ENCODE measurements around the gene GRM8.

Gene GRM8

DNA sequence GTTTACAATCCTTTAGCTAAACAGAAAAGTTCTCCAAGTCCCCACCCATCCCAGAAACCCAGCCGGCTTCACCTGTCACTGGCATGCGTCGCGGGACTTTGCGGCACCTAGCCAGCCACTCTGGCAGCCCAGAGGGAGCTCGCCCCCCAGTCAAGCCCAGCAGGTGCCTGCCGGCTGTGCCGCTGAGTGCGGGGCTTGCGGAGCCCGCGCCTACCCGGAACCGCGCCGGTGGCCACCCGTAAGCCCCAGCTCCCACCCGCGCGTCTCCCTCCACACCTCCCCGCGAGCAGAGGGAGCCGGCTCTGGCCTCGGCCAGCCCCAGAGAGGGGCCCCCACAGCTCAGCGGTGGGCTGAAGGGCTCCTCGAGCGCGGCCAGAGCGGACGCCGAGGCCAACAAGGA, 446.1 kb downstream of the GRM8 start:
- no peak for DNase-seq (ENCODE audit: low read depth)

DNA sequence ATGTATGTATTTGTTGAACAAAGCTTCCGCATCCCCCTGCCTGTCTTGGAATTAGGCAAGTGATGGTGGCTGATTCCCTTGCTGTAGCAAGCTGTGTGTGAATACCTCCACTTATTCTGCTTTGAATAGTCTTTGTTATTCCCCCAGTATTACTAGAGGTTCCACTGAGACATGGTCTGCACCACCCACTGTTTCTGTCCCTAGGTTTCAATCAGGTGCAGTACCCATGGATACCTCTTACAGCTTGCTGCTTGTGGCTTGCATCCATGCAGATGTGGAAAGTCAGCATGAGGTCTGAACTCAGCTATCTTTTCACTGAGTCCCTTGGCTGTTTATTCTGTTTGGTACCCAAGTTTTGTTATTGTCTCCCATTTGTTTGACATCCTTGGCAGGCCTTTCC, 447.4 kb downstream of the GRM8 start:
- no peak for DNase-seq (ENCODE audit: low read depth)

DNA sequence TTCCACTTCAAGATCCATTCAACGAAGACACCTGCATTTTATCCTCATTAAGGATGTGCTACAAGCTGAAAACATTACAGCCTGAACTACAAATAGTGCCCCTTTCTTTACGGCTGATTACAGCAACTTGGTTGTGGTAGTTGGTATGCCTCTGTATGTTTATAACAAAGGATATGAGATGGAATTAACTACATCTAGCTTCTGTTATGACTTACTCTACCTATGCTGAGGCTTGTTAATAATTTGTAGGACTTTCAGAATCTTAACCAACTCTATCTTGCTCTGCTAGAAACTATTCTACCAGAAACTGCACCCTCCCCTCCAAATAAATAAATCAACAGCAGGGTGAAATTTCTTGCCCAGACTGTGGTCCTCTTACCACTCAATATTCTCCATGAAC, 448.1 kb downstream of the GRM8 start:
- no peak for DNase-seq (ENCODE audit: low read depth)

DNA sequence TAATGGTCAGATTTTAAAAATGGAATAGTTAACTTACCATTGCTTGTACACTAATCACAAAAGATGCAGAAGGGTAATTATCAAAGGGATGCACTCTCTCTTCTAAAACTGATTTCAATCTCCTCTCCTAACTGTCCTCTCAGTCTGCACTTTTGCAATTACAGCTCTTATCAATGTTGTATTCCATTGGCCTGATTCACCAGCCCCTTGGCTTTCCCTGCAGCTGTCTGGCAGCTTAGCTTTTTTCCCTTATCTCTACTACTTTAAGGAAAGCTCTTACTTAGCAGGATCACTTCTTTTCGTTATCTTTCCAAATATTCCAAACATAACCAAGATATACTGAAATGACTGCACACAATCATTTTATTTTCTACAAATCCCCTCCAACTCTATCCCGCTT, 448.8 kb downstream of the GRM8 start:
- no peak for DNase-seq (ENCODE audit: low read depth)

DNA sequence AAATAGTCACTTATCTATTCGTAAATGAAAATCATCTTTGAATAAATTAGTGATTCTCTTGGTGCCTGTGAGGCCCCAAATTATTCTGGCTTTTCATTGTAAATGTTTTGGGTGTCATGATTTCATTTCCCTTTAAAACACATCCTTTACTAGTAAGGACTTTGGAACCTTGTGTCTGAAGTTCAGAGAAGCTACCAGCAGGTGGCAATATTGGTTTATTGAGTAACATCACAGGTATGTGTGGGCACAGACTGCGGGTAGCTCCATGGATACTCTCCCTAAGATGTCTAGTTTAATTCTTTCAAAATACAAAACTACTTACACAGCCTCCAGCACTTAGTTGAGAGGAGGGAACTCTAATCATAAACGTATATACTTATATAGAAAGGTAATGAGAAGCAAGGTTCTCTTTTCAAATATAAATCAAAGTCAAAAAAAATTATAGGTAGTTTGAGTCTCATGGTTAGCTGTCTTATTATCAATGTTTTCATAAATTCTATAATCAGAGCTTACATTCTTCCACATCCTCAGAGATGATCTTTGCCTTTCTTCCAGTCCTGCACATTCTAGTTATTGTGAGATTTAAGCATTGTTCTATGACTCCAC, 449.6 kb downstream of the GRM8 start:
- DNase-seq (ENCODE audit: low read depth) = peak; percentile 16

DNA sequence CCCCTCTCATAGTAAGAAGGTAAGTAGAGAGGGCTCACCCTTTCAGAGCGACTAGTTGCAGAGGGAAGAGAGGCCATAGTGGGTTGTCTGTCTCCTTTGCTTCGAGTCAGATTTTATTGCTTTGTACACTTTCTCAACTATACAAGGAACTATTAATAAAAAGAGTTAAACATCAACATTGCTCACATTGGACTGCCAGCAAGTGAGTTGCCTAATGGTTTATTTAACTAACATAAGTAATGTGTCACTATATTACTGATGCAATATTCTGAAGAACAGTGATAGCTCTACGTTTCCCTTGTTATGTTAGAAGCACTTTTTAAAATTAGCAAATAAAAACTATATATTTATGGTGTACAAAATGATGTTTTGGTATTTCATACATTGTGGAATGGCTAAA, 451.0 kb downstream of the GRM8 start:
- DNase-seq (ENCODE audit: low read depth) = no peak

DNA sequence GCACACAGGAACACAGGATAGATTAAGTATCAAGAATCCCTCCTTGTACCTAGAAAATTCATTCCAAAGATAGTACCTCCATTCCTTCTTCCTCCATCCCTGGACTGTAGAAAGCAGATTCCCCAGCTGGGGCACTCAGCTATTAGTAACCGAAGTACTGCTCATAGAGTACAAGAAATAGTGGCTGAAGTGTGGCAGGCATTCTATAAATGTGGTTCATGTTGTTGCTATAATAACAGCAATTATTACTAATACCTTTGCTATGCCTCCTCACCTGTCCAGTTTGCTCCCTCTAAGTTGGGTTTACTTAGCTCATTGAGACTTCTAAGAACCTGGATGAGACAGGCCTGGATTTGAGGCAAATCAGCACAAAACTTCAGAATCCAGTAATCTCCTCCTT, 453.2 kb downstream of the GRM8 start:
- DNase-seq (ENCODE audit: low read depth) = no peak

DNA sequence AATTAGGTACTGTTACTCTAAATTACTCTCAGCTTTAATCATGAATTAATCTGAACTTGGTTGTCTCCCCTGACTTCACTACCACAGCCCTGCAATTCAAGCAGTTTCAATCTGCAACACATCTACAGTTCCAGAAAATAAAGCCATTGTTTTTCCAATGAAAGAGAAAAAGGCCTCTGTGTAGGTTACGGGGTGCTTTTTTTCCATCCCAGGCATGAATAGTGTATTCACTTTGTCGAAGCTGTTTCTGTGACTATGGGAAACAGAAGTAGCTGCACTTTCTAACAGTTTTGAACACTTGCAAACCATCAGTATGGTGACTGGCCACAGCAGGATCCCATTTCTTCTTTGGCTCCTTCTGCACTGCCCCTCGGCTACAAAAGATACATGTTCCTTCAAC, 460.2 kb downstream of the GRM8 start:
- DNase-seq (ENCODE audit: low read depth) = no peak

DNA sequence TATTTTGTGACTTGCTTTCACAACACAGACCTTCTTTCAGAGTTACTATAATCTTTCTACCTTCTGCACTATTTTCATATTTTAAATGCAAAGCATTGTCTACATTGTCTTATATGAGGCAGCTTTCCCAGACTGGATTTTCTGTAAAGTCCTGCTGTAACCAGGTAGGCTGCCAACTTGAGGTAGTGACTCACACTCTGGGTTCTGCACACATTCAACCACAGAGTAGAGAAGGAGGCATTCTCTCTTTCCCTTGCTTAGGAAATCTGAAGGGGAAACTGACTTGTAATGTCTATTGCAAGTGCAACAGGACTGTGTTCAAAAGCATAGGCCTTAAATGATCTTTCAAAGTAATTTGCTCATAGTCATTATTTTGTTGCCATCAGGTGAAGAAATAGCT, 461.4 kb downstream of the GRM8 start:
- no peak for DNase-seq (ENCODE audit: low read depth)

DNA sequence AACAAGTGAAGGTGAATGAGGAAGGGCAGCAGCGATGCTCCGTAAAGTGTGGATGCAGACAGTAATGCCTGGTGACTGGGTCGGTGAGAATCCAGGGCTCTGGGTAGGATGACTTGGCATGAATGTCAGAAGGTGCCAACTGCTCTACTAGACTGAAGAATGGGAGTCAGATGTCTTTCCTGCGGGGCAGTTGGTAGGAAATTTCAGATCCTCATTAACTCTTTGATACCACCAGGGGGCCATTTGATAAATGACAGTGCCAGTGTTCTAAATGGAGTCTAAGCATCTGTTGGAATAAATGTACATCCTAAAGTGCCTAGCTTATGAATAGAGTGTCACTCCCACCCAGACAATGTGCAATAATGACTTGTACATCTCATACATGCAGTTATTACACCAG, 462.0 kb downstream of the GRM8 start:
- no peak for DNase-seq (ENCODE audit: low read depth)

DNA sequence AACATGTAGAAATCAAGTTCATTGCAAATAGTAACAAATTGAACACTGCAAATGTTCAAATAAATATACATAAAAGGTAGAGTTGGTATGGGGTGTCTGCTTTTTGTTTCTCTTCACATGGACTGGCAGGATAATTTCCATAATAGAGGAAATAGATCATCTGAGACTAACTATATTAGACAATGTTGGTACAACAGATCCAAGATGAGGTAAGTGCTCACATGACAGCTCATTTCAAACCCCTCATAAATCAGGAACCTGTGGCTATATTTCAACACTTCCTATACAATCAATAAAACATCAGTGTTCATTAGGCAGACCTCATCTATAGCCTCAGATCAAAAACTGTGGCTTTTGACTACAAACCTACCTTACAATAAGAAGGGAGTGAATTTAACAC, 469.1 kb downstream of the GRM8 start:
- no peak for DNase-seq (ENCODE audit: low read depth)

DNA sequence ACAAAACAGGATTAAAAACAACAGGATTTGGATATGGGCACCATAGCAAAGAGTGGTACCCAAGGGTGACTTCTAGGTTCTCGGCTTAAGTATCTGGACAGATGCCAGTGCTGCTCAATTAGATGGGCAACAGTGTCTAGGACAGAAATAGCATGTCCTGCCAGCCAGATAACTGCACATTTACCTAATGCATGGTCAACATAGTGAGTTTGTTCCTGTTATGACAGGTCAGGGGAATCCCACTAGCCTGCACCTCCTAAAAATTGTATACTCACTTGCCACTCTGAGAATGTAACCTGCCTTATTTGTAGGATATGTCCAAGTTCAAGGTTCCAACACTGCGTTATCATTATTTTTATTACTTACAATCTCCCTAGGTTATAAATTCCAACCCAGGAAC, 471.7 kb downstream of the GRM8 start:
- DNase-seq (ENCODE audit: low read depth) = no peak

DNA sequence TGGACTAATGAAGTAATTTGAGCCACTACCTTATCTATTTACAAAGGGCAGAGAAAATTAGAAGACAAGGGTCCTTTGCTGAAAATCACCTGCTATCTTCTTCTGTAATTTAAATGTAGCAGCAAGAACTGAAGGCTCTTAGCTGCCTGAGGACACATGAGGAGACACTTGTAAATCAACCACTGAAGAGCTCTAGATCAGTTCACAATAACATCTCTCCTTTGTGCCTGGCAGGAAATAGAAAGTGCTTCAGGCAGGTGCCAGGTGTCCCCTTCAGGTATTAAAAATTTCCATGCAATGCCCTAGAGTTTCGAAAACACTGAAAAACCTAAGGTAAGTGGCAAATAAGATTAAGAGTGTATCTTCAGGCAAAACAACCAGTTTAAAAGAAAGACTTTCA, 474.6 kb downstream of the GRM8 start:
- no peak for DNase-seq (ENCODE audit: low read depth)

DNA sequence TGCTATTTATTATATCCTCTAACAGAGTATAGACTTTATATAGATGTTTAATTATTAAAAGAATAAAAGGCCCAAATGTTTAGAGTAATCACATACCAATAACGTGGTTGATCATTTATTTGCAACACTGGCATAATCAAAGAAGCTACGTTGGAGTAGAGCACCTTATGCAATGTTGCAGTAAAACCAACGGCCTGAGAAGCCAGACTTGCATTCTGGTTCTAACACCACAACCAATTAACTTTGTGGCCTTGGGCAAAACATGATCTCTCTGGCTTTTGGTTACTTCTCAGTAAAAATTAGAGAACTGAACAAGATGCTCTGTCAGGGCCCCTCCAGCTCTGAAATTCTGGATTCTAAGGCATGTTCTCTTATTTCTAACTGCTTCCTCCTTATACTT, 476.2 kb downstream of the GRM8 start:
- no peak for DNase-seq (ENCODE audit: low read depth)

DNA sequence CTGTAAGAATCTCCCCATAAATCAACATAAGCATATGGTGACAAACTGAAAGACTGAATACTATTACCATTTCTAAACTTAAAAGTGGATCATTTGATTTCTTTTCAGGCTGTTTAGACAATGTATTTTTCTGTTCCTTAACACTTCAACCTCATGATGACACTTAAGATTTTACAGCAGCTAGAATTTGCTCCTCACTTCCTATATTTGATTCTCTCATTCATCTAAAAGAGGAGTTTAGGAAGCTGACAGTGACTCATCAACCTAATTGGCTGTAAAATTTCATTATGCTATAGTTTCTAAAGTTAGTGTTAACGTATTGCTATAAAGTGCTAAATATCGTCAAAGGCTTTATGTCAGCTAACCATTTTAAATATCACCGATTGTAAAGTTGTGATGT, 478.7 kb downstream of the GRM8 start:
- no peak for DNase-seq (ENCODE audit: low read depth)

DNA sequence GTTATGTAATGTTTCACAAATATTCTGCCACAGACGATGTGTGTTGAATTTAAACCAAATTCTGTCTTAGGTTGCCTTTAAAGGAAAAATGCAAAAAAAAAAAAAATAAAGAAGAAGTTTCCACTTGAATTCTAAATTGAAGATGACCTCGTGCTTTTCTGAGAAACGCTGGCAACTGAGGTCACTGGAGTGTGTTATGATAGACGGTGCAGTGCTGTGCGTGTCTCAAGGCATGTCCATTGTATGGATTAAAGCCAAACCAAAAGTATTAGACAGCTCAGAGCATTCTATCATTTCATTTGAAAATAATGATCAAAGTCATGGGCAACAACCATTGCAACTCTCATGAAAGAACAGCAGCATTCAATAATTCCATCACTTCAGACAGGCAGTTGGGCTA, 483.9 kb downstream of the GRM8 start:
- DNase-seq (ENCODE audit: low read depth) = no peak

DNA sequence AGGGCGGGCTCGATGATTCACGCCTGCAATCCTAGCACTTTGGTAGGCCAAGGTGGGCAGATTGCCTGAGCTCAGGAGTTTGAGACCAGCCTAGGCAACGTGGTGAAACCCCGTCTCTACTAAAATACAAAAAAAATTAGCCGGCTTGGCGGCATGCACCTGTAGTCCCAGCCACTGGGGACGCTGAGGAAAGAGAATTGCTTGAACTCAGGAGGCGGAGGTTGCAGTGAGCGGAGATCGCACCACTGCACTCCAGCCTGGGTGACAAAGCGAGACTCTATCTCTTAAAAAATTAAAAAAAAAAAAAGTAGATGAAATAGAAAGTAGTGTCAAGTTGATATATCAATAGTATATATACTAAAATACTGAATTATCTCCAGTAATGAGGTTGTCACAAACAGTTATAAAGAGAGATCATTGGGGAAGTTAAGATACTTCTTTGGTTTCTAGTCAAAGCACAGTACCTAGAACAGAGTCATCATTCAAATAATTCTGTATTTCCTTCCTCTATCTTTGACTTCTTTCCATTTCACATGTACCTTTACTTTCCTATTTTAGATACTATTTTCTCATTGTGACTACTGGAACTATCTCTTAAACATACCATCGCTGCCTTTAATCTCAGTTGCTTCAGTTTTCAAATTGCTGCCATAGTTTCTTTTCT, 491.7 kb downstream of the GRM8 start:
- no peak for DNase-seq (ENCODE audit: low read depth)

DNA sequence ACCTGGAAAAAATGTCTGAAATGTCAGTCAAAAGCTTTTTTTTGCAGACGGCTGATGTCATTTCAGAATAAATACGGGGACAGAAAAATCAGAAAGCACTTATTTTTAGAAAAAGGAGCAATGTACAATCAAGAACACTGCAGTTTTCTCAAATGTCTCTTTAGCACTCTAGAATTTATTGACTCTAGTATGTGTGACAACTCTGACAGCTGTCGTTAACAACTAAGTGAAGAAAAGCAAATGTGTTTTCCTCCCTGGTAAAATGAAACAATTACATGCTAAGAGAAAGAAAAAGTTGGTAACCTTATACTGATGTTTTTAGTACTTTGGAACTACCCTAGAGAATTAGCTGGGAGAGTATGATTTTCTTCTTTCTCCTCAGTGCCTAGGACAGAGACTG, 497.4 kb downstream of the GRM8 start:
- DNase-seq (ENCODE audit: low read depth) = no peak

DNA sequence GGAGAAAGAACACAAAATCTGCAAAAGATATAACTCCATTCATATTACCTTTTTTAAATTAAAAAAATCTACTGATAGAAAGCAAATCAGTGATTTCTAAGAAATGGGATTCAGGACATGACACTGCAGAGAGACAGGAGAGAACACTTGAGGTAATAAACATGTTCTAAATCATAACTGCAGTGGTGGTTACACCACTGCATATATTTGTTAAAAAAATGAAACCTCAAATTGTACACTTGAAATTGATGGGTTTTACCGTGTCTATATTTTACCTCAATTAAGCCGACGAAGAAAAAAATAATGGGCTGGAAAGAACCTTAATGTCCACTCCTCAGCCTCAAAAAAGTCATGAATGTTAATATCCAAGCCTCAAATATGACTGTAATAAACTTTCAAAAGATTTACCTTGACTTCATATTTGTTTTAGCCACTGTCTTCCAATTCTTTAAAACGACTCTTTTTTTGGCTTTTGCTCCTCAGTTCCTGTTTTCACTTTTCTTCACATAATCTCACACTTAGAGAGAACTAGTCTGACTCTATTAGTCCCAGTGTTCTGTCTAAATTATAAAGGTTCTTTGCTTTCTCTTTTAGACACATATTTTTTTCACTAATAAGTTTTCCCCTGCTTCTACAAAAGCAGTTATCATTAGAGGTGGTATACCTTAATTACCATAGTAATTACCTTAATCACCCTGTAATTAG, 502.4 kb downstream of the GRM8 start:
- no peak for DNase-seq (ENCODE audit: low read depth)

DNA sequence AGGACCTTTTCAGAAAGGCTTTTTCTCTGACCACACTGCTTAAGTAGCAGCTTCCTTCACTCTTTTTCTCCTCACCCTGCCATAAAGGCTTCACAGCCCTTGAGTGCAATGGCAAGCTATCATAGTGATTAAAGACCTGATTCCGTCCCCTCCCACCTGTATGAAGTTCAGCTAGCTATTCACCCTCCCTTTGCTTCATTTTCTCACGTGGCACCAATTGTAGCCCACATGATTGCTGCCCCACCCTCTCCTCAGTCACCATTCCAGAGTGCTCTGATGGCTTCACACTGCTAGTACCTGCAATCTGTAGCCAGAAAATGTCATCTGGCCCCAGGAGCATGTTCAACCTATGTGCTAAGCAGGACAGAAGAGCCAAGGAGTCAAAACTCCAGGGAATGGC, 523.8 kb downstream of the GRM8 start:
- no peak for DNase-seq (ENCODE audit: low read depth)

DNA sequence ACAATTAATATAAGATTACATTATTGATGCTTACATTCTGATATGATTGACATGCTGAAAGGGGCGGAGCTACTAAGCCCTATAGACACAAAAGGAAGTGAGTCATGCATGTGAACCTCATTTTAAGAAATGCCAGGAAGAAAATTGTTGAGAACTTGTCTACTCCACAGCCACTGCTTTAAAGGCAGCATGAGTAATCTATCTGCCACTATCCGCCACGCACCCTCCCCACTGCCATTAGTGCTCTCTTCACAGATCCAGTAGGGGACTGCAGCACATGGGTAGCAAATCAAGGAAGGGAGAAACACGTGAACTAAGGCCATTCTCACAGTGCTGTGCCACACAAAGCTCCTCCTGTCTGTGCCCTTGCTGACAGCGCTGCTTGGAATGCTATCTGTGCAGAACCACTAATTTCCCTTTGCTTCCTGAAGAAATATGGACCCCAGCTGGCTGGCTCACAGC, 524.8 kb downstream of the GRM8 start:
- DNase-seq (ENCODE audit: low read depth) = no peak

DNA sequence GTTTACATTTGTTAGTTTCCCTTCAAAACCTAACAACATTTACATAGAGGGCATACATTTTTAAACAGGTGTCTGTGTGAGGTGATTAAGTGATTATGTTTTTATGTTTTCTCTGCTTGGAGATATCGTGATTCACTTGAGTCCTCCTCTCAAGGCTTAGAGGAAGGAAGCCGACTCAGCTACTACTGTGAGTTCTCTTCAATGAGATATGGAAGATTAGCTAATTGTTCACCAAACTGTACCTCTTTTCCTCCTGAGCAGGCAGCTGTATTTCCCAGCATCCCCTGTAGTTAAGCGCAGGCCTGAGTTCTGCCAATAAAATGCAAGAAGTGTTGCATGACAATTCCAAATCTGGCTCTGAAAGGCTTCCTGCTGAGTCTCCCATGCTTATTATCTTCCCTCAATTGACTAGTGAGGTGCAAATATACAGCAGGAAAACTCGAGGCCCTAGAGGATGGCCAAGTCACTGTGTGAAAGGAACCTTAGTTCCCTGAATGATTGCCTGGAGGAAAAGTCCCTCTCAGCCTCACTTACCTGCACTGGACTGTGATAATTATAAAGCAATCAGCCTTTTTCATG, 528.7 kb downstream of the GRM8 start:
- no peak for DNase-seq (ENCODE audit: low read depth)

DNA sequence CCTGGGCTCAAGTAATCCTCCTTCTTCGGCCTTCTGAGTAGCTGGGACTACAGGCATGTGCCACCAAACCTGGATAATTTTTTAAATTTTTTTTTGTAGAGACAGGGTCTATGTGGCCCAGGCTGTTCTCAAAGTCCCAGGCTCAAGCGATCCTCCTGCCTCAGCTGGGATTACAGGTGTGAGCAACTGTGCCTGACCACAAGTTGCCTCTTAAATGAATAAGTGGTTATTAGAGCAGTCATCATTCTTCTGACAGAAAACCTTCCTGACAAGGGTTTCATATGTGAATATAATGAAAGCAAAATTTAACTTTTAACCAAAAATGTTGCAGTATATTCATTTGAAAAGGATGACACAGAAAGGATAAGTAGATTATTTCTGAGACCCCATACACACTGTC, 532.5 kb downstream of the GRM8 start:
- no peak for DNase-seq (ENCODE audit: low read depth)
